C4-2B (cell line): ENCODE results near the gene TMEM117.

Experiments
- H3K27ac ChIP-seq: fragments of 450-650 bp; 2 replicates; pipeline ENCODE4 v1.5.1; 2017
- CTCF ChIP-seq: fragments of 450-650 bp; conservative IDR thresholded peaks from 2 replicates; pipeline ENCODE4 v1.5.1; 2017; ENCODE audit warnings: mild to moderate bottlenecking
- ZFX ChIP-seq: fragments of 450-650 bp; IDR thresholded peaks from 2 replicates; pipeline ENCODE4 v1.6.1; 2017

The TMEM117 gene

GRCh38 chr12:43891856-43892574, 56.1 kb downstream of the TMEM117 start:
- H3K27ac ChIP-seq: no peak overlapping the region
- TF ChIP-seq CTCF: no peak
- TF ChIP-seq ZFX: no peak

GRCh38 chr12:43893670-43894069, 57.8 kb downstream of the TMEM117 start:
- TF ChIP-seq ZFX (no peak), CTCF (no peak)
- H3K27ac ChIP-seq: no peak overlapping the region

- TF ChIP-seq ZFX (no peak), CTCF (no peak)
- no peak overlapping the region for H3K27ac ChIP-seq
Observed at GRCh38 chr12:43895580-43896206, 59.8 kb downstream of the TMEM117 start.

- TF ChIP-seq ZFX: no peak
- no peak for TF ChIP-seq CTCF
- no peak overlapping the region for H3K27ac ChIP-seq
Observed at GRCh38 chr12:43896496-43896895, 60.6 kb downstream of the TMEM117 start.

DNA sequence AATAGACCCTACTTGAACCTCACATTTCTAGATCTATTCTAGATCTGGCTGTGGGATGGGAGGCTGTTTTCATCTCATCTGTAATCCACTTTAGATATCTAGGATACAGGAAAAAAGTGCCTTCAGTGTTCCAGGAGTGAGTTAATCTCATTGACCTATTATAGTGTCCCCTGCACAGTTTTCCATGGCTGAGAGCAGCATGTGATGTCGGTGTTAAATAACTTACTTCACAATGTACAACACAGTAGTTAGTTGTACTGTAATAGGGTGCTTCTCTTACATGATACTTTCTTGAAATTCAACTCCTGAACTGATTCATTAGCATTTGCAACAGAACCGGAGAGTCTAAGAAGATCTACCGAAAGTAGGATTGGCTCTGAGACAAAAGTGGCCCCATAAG, 62.6 kb downstream of the TMEM117 start:
- TF ChIP-seq CTCF (no peak), ZFX (no peak)
- no peak overlapping the region for H3K27ac ChIP-seq

DNA sequence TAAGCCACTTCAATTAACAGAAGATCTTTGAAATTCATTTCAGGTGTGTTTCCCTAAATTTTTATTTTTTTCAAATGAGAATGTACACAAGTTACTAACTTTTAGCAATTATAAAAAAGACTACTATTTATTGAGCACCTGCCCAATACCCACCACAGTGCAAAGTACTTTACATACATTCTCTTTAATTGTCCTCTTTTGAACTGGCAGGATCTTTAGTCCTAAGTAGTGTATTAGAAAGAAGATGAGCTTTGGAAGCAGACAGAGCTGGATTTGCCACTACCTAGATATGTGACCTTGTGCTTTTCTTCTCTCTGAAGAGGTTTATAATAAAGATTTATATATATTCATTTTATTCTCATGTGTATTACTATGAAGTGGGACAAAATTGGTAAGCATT, 63.7 kb downstream of the TMEM117 start:
- TF ChIP-seq CTCF (no peak), ZFX (no peak)
- no peak overlapping the region for H3K27ac ChIP-seq

DNA sequence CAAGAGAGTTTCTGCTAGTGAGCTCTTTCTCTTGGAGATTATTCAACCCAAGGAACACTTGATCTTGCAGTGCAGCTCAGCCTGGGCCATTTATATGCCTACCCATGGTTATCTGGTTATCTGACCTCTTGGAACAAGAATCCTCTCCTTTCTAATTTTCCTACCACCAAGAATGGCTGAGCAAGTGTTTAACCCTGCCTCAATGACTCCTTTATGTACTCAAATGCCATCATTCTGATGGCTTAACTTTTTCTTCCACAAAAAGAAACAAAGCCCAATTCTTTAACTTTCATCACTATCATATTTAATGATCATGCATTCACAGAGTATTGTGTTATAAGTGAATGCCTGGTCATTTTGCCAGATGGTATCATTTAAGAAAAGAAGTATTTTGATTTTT, 67.8 kb downstream of the TMEM117 start:
- H3K27ac ChIP-seq: no peak overlapping the region
- TF ChIP-seq CTCF (no peak), ZFX (no peak)
